Measurements from ENCODE around the gene DNAJB9. TPM values are rescaled to one million over a fixed set of nuclear protein-coding genes. Genes with fewer than 3 reads are reported as not detected.
"Not testable (repeated sequence)": the region's sequence is repeated elsewhere in the genome, so short reads cannot be mapped to it uniquely, and the experiment has no call there.

The DNAJB9 gene
- total RNA-seq: 34.4 TPM
- long read RNA-seq, transcript DNAJB9-201 (3 exons, 2,715 nt): major isoform, 35 of 36 reads
- long read RNA-seq, partial matches to known transcripts: 1 of 36 reads
- long read RNA-seq, other reads (novel, unspliced or antisense): 0 of 36 reads

GRCh38 chr7:108569381-108570145 is at the start of gene DNAJB9, which contains the start of gene THAP5:
TSS of gene DNAJB9 (plus strand) at chr7:108569874. CDS start at chr7:108571727, 1,853 bp downstream.
TSS of gene THAP5 (minus strand) at chr7:108569706. CDS start at chr7:108569569, 137 bp downstream.
- ATAC-seq (peak; percentile 99), DNase-seq (ENCODE audit: missing footprints) (peak; percentile 100)
- intact Hi-C loops (cut with DNase I): loop anchor here (1.0 kb wide), 1 partner anchor 43 kb away; the partner anchor contains the start of gene PNPLA8

- intact Hi-C loops (cut with DNase I): no loop called here
Observed at GRCh38 chr7:108522780-108523179, 46.9 kb upstream of the DNAJB9 start.

DNA sequence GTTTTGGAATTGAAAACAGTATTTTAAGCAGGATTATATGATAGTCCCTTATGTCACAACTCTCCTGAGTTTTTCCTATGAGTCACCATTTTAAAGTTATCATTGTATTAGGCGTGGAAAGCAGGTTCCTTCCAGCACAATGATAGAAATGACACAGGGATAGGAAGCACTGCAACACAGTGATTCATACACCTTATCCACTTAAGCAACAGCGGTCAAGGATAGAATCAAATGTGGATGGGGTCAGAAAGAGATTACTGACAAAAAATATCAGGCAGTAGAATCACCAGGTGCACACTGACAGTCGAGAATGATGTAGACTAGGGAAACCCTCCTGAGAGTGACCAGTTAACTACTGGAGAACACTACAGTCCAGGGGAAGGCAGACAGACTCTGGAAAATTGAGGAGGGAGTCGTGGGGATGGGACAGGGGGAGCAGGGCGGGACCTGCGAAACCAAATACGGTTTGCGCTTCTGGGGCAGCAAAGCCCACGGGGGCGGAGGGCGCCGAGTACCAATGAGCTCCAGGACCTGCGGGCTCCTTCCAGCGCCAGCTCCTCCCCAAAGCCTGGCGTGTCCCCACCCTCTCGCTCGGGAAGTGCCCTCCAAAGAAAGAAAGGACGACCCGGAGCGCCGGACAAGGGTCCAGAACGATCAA is 44.2 kb upstream of the DNAJB9 start:
- DNase-seq (ENCODE audit: missing footprints) (no peak), ATAC-seq (peak; percentile 84)
- intact Hi-C loops (cut with DNase I): no loop called here

More at GRCh38 chr7:108522780-108523179, 46.9 kb upstream of the DNAJB9 start:
- ATAC-seq (no peak), DNase-seq (ENCODE audit: missing footprints) (no peak)

DNA sequence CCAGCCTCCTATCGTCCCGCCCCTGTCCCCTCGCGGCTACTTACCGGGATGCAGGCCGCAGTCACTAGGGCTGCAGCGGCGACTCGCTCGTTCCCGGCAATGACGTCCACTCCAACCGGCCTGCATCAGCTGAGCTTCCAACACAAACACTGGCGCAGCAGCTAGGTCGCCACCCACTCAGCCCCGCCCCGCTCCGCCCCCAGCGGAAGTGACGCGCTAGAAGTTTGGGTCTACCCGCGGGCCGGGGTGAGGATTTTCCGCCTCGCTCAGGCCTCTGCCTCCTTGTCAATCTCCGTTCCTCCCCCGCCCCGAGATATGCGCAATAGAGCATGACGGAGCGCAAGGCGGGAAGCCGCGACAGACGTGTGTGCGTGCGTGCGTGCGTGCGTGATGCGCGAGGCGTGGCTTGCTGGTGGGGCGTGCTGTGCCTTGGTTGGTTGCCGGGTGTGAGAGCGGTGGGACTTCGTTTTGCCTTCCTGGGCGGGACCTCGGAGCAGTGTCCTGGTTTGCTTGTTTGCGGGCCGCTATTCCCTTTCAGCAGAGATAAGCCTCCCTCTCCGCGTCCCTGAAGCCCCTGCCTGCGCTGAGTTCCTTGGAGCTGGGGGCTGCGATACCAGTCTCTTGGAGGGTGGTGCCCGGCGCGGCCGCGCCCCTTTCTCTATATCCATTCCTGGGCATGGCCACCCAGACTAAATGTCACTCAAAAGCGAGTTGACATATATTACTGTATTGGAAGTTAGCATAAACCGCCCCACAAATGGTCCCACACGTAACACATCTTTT is 43.5 kb upstream of the DNAJB9 start, which contains the start of gene PNPLA8:
TSS of gene PNPLA8 (minus strand) at position 151 of the 783 bp plus-strand sequence. CDS start 10,644 bp downstream, outside the sequence.
- ATAC-seq (peak; percentile 97), DNase-seq (ENCODE audit: missing footprints) (peak; percentile 100)
- intact Hi-C loops (cut with DNase I): loop anchor here (1.0 kb wide), 1 partner anchor 43 kb away; the partner anchor contains the start of genes DNAJB9 and THAP5

DNA sequence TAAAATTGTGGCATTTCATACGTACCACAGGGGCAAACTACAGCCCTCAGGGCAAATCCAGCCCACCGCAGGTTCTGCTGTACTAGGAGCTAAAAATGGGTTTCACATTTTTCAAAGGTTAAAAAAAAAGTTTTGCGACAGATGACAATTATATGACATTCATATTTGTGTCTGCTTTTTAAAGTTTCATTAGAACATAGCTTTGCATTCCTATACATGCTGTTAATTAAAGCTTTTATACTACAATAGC is 43.0 kb upstream of the DNAJB9 start:
- intact Hi-C loops (cut with DNase I): loop anchor here (1.0 kb wide), 1 partner anchor 43 kb away; the partner anchor contains the start of genes DNAJB9 and THAP5
- DNase-seq (ENCODE audit: missing footprints) (no peak), ATAC-seq (no peak)

- no peak for DNase-seq (ENCODE audit: missing footprints)
- intact Hi-C loops (cut with DNase I): no loop called here
- ATAC-seq: no peak
Observed at GRCh38 chr7:108528183-108528712, 41.4 kb upstream of the DNAJB9 start.

- ATAC-seq (no peak), DNase-seq (ENCODE audit: missing footprints) (no peak)
- intact Hi-C loops (cut with DNase I): no loop called here
Observed at GRCh38 chr7:108529341-108529740, 40.3 kb upstream of the DNAJB9 start.

GRCh38 chr7:108533712-108534111 is 36.0 kb upstream of the DNAJB9 start:
- ATAC-seq: no peak
- intact Hi-C loops (cut with DNase I): no loop called here
- no peak for DNase-seq (ENCODE audit: missing footprints)

DNA sequence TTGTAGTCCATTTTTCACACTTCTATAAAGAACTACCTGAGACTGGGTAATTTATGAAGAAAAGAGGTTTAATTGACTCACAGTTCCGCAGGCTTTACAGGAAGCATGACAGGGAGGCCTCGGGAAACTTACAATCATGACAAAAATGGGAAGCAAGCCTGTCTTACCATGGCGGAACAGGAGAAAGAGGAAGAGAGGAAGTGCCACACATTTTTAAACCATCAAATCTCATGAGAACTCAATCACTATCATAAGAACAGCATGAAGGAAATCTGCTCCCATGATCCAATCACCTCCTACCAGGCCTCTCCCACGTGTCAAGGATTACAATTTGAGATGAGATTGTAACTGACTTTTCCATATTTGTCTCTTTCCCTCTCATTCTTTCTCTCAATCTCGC is 34.4 kb upstream of the DNAJB9 start:
- DNase-seq (ENCODE audit: missing footprints) (no peak), ATAC-seq (no peak)
- intact Hi-C loops (cut with DNase I): no loop called here

- DNase-seq (ENCODE audit: missing footprints): no peak
- no peak for ATAC-seq
- intact Hi-C loops (cut with DNase I): no loop called here
Observed at GRCh38 chr7:108535744-108536143, 33.9 kb upstream of the DNAJB9 start.

GRCh38 chr7:108537229-108537628 is 32.4 kb upstream of the DNAJB9 start:
- ATAC-seq: no peak
- DNase-seq (ENCODE audit: missing footprints): no peak
- intact Hi-C loops (cut with DNase I): no loop called here

- intact Hi-C loops (cut with DNase I); ATAC-seq; DNase-seq (ENCODE audit: missing footprints): not testable (repeated sequence)
Observed at GRCh38 chr7:108538236-108538635, 31.4 kb upstream of the DNAJB9 start.

GRCh38 chr7:108538685-108539084 is 31.0 kb upstream of the DNAJB9 start:
- ATAC-seq; DNase-seq (ENCODE audit: missing footprints); intact Hi-C loops (cut with DNase I): not testable (repeated sequence)

- intact Hi-C loops (cut with DNase I): no loop called here
- DNase-seq (ENCODE audit: missing footprints): no peak
Observed at GRCh38 chr7:108541478-108541877, 28.2 kb upstream of the DNAJB9 start.

DNA sequence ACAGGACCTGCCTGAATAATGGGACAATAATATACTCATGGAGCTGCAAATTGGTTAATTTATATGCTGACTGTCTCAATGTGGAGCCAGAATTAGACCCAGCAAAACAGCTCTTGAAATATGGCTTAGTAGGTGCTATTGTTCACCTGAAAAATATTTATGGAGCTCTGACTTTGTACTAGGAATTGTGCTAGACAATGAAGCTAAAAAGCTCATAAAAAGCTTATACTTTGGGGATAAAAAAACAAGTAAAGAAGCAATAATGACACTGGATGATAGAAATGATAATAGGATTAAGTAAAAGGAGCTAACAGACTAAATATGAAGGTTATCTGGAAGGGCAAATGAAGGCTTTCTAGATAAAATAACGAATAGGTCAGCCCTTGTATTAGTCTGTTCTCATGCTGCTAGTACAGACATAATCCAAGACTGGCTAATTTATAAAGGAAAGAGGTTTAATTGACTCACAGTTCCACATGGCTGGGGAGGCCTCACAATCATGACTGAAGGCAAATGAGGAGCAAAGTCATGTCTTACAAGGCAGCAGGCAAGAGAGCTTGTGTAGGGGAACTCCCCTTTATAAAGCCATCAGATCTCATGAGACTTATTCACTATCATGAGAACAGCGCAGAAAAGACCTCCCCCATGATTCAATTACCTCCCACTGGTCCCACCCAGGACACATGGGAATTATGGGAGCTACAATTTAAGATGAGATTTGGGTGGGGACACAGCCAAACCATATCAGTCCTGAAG is 21.4 kb upstream of the DNAJB9 start:
- intact Hi-C loops (cut with DNase I); ATAC-seq; DNase-seq (ENCODE audit: missing footprints): not testable (repeated sequence)

More at GRCh38 chr7:108541478-108541877, 28.2 kb upstream of the DNAJB9 start:
- no peak for ATAC-seq

DNA sequence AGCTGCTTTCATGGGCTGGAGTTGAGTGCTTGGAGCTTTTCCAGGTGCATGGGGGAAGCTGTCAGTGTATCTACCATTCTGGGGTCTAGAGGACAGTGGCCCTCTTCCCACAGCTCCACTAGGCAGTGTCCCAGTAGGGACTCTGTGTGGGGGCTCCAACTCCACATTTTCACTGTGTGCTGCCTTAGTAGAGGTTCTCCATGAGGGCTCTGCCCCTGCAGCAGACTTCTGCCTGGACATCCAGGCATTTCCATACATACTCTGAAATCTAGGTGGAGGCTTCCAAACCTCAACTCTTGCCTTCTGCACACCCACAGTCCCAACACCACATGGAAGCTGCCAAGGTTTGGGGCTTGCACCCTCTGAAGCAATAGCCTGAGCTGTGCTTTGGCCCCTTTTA is 13.0 kb upstream of the DNAJB9 start:
- intact Hi-C loops (cut with DNase I); DNase-seq (ENCODE audit: missing footprints); ATAC-seq: not testable (repeated sequence)

DNA sequence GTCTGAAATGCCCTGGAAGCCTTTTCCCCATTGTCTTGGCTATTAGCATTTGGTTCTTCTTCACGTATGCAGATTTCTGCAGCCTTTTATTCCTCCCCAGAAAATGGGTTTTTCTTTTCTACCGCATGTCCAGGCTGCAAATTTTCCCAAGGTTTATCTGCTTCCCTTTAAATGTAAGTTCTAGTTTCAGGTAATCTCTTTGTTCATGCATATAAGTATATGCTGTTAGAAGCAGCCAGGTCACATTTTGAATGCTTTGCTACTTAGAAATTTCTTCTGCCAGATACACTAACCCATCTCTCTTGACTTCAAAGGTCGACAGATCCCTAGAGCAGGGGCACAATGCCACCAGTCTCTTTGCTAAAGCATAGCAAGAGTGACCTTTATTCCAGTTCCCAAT is 12.5 kb upstream of the DNAJB9 start:
- ATAC-seq (no peak), DNase-seq (ENCODE audit: missing footprints) (no peak)
- intact Hi-C loops (cut with DNase I): no loop called here

GRCh38 chr7:108557617-108558016 is 12.1 kb upstream of the DNAJB9 start:
- no peak for DNase-seq (ENCODE audit: missing footprints)
- ATAC-seq: no peak
- intact Hi-C loops (cut with DNase I): no loop called here
